Measurements from ENCODE around the gene CPT1B.
A peak's percentile ranks its signal among the peaks of the same experiment; 100 is the strongest.

Gene CPT1B

GRCh38 chr22:50531546-50531961 lies 46.7 kb downstream of the CPT1B start:
- H3K9me3 ChIP-seq (ENCODE audit: control insufficient read depth, low read length) = no peaks in the 10 kb centered on the region
- H3K4me3 ChIP-seq (ENCODE audit: low read length) = peak overlapping the region; percentile 89
- peak overlapping the region; percentile 99 for H3K9ac ChIP-seq (ENCODE audit: low read length)
- H3K27me3 ChIP-seq (ENCODE audit: control insufficient read depth, insufficient read depth, low read length) = no peaks in the 10 kb centered on the region
- no peaks in the 10 kb centered on the region for H3K36me3 ChIP-seq (ENCODE audit: control insufficient read depth, insufficient read depth, low read length)
- H3K4me1 ChIP-seq (ENCODE audit: control insufficient read depth, insufficient read depth, low read length) = peaks cover 45% of the 10 kb centered on the region

- Histone ChIP-seq H3K27me3 (ENCODE audit: control insufficient read depth, insufficient read depth, low read length) (no peaks in the 10 kb centered on the region), H3K36me3 (ENCODE audit: control insufficient read depth, insufficient read depth, low read length) (no peaks in the 10 kb centered on the region), H3K9me3 (ENCODE audit: control insufficient read depth, low read length) (no peaks in the 10 kb centered on the region), H3K9ac (ENCODE audit: low read length) (peak overlapping the region; percentile 99), H3K4me3 (ENCODE audit: low read length) (peak overlapping the region; percentile 89), H3K4me1 (ENCODE audit: control insufficient read depth, insufficient read depth, low read length) (peaks cover 47% of the 10 kb centered on the region)
Observed at GRCh38 chr22:50530877-50531545, 47.2 kb downstream of the CPT1B start.

- Histone ChIP-seq H3K9ac (ENCODE audit: low read length) (peak overlapping the region; percentile 99), H3K4me1 (ENCODE audit: control insufficient read depth, insufficient read depth, low read length) (peaks cover 47% of the 10 kb centered on the region), H3K27me3 (ENCODE audit: control insufficient read depth, insufficient read depth, low read length) (no peaks in the 10 kb centered on the region), H3K9me3 (ENCODE audit: control insufficient read depth, low read length) (no peaks in the 10 kb centered on the region), H3K36me3 (ENCODE audit: control insufficient read depth, insufficient read depth, low read length) (no peaks in the 10 kb centered on the region), H3K4me3 (ENCODE audit: low read length) (peak overlapping the region; percentile 60)
Observed at GRCh38 chr22:50530580-50530876, 47.7 kb downstream of the CPT1B start.

GRCh38 chr22:50529897-50530579 lies 48.2 kb downstream of the CPT1B start, which contains the start of gene TYMP:
Gene TYMP (minus strand): TSS chr22:50530012. CDS start chr22:50529709, 303 bp downstream.
- no peaks in the 10 kb centered on the region for H3K36me3 ChIP-seq (ENCODE audit: control insufficient read depth, insufficient read depth, low read length)
- H3K4me1 ChIP-seq (ENCODE audit: control insufficient read depth, insufficient read depth, low read length) = peaks cover 49% of the 10 kb centered on the region
- no peaks in the 10 kb centered on the region for H3K27me3 ChIP-seq (ENCODE audit: control insufficient read depth, insufficient read depth, low read length)
- H3K9ac ChIP-seq (ENCODE audit: low read length) = peak within 1 kb of the TSS; percentile 99
- no peaks in the 10 kb centered on the region for H3K9me3 ChIP-seq (ENCODE audit: control insufficient read depth, low read length)
- H3K4me3 ChIP-seq (ENCODE audit: low read length) = peak within 1 kb of the TSS; percentile 89

GRCh38 chr22:50529416-50529896 lies 48.8 kb downstream of the CPT1B start:
- no peaks in the 10 kb centered on the region for H3K36me3 ChIP-seq (ENCODE audit: control insufficient read depth, insufficient read depth, low read length)
- peak overlapping the region; percentile 14 for H3K4me3 ChIP-seq (ENCODE audit: low read length)
- peak overlapping the region; percentile 99 for H3K9ac ChIP-seq (ENCODE audit: low read length)
- no peaks in the 10 kb centered on the region for H3K9me3 ChIP-seq (ENCODE audit: control insufficient read depth, low read length)
- no peaks in the 10 kb centered on the region for H3K27me3 ChIP-seq (ENCODE audit: control insufficient read depth, insufficient read depth, low read length)
- peaks cover 55% of the 10 kb centered on the region for H3K4me1 ChIP-seq (ENCODE audit: control insufficient read depth, insufficient read depth, low read length)

GRCh38 chr22:50528682-50529415 lies 49.4 kb downstream of the CPT1B start:
- H3K9me3 ChIP-seq (ENCODE audit: control insufficient read depth, low read length) = no peaks in the 10 kb centered on the region
- H3K9ac ChIP-seq (ENCODE audit: low read length) = peak overlapping the region; percentile 99
- H3K36me3 ChIP-seq (ENCODE audit: control insufficient read depth, insufficient read depth, low read length) = no peaks in the 10 kb centered on the region
- H3K4me3 ChIP-seq (ENCODE audit: low read length) = no peak overlapping the region
- H3K4me1 ChIP-seq (ENCODE audit: control insufficient read depth, insufficient read depth, low read length) = peaks cover 61% of the 10 kb centered on the region
- H3K27me3 ChIP-seq (ENCODE audit: control insufficient read depth, insufficient read depth, low read length) = no peaks in the 10 kb centered on the region

- peaks cover 63% of the 10 kb centered on the region for H3K4me1 ChIP-seq (ENCODE audit: control insufficient read depth, insufficient read depth, low read length)
- H3K9ac ChIP-seq (ENCODE audit: low read length) = no peak overlapping the region
- H3K27me3 ChIP-seq (ENCODE audit: control insufficient read depth, insufficient read depth, low read length) = no peaks in the 10 kb centered on the region
- H3K36me3 ChIP-seq (ENCODE audit: control insufficient read depth, insufficient read depth, low read length) = peaks cover 7% of the 10 kb centered on the region
- H3K9me3 ChIP-seq (ENCODE audit: control insufficient read depth, low read length) = no peaks in the 10 kb centered on the region
- no peak overlapping the region for H3K4me3 ChIP-seq (ENCODE audit: low read length)
Observed at GRCh38 chr22:50527921-50528681, 50.1 kb downstream of the CPT1B start.

GRCh38 chr22:50526834-50527801 lies 51.1 kb downstream of the CPT1B start:
- Histone ChIP-seq H3K36me3 (ENCODE audit: control insufficient read depth, insufficient read depth, low read length) (peaks cover 17% of the 10 kb centered on the region), H3K9ac (ENCODE audit: low read length) (peak overlapping the region; percentile 70), H3K4me3 (ENCODE audit: low read length) (peak overlapping the region; percentile 63), H3K27me3 (ENCODE audit: control insufficient read depth, insufficient read depth, low read length) (no peaks in the 10 kb centered on the region), H3K9me3 (ENCODE audit: control insufficient read depth, low read length) (no peaks in the 10 kb centered on the region), H3K4me1 (ENCODE audit: control insufficient read depth, insufficient read depth, low read length) (peaks cover 57% of the 10 kb centered on the region)

- Histone ChIP-seq H3K4me3 (ENCODE audit: low read length) (peak overlapping the region; percentile 63), H3K9ac (ENCODE audit: low read length) (peak overlapping the region; percentile 70), H3K36me3 (ENCODE audit: control insufficient read depth, insufficient read depth, low read length) (peaks cover 19% of the 10 kb centered on the region), H3K9me3 (ENCODE audit: control insufficient read depth, low read length) (no peaks in the 10 kb centered on the region), H3K4me1 (ENCODE audit: control insufficient read depth, insufficient read depth, low read length) (peaks cover 51% of the 10 kb centered on the region), H3K27me3 (ENCODE audit: control insufficient read depth, insufficient read depth, low read length) (no peaks in the 10 kb centered on the region)
Observed at GRCh38 chr22:50526108-50526833, 52.0 kb downstream of the CPT1B start.

- H3K9me3 ChIP-seq (ENCODE audit: control insufficient read depth, low read length) = no peaks in the 10 kb centered on the region
- H3K4me3 ChIP-seq (ENCODE audit: low read length) = no peak overlapping the region
- H3K36me3 ChIP-seq (ENCODE audit: control insufficient read depth, insufficient read depth, low read length) = peaks cover 19% of the 10 kb centered on the region
- no peaks in the 10 kb centered on the region for H3K27me3 ChIP-seq (ENCODE audit: control insufficient read depth, insufficient read depth, low read length)
- peak overlapping the region; percentile 70 for H3K9ac ChIP-seq (ENCODE audit: low read length)
- H3K4me1 ChIP-seq (ENCODE audit: control insufficient read depth, insufficient read depth, low read length) = peaks cover 47% of the 10 kb centered on the region
Observed at GRCh38 chr22:50525858-50526107, 52.4 kb downstream of the CPT1B start.

Measured in mucosa of stomach (tissue), 1 donor.